ENCODE results near the gene PTX4.
"Not testable (repeated sequence)": the region's sequence is repeated elsewhere in the genome, so short reads cannot be mapped to it uniquely, and the experiment has no call there.

The PTX4 gene

GRCh38 chr16:1443403-1443973 is 45.3 kb downstream of the PTX4 start:
- DNase-seq (ENCODE audit: low read depth): no peak
- no peak for TF ChIP-seq CTCF (IDR thresholded peaks at IDR 0.05; ENCODE audit: insufficient read depth, low read depth, low read length, missing control alignments)
- no peak overlapping the region for H3K4me3 ChIP-seq (ENCODE audit: low read length)

- no peak for TF ChIP-seq CTCF (IDR thresholded peaks at IDR 0.05; ENCODE audit: insufficient read depth, low read depth, low read length, missing control alignments)
- H3K4me3 ChIP-seq (ENCODE audit: low read length): no peak overlapping the region
- DNase-seq (ENCODE audit: low read depth): no peak
These were observed 46.0 kb downstream of the PTX4 start for GRCh38 chr16:1442697-1443096.

- no peak overlapping the region for H3K4me3 ChIP-seq (ENCODE audit: low read length)
- no peak for TF ChIP-seq CTCF (IDR thresholded peaks at IDR 0.05; ENCODE audit: insufficient read depth, low read depth, low read length, missing control alignments)
- no peak for DNase-seq (ENCODE audit: low read depth)
These were observed 47.3 kb downstream of the PTX4 start for GRCh38 chr16:1441391-1441829.

- not testable (repeated sequence) for DNase-seq (ENCODE audit: low read depth)
These were observed 49.1 kb downstream of the PTX4 start for GRCh38 chr16:1439699-1440074.

GRCh38 chr16:1439058-1439698 is 49.6 kb downstream of the PTX4 start:
- no peak overlapping the region for H3K4me3 ChIP-seq (ENCODE audit: low read length)

More at GRCh38 chr16:1439699-1440074, 49.1 kb downstream of the PTX4 start:
- H3K4me3 ChIP-seq (ENCODE audit: low read length): not testable (repeated sequence)

GRCh38 chr16:1438229-1439057 is 50.3 kb downstream of the PTX4 start:
- DNase-seq (ENCODE audit: low read depth): no peak
- H3K4me3 ChIP-seq (ENCODE audit: low read length): no peak overlapping the region
- TF ChIP-seq CTCF (IDR thresholded peaks at IDR 0.05; ENCODE audit: insufficient read depth, low read depth, low read length, missing control alignments): no peak

More at GRCh38 chr16:1439058-1439698, 49.6 kb downstream of the PTX4 start:
- TF ChIP-seq CTCF (IDR thresholded peaks at IDR 0.05; ENCODE audit: insufficient read depth, low read depth, low read length, missing control alignments): no peak
- DNase-seq (ENCODE audit: low read depth): no peak

GRCh38 chr16:1437606-1438005 is 51.1 kb downstream of the PTX4 start:
- no peak for DNase-seq (ENCODE audit: low read depth)
- no peak overlapping the region for H3K4me3 ChIP-seq (ENCODE audit: low read length)
- no peak for TF ChIP-seq CTCF (IDR thresholded peaks at IDR 0.05; ENCODE audit: insufficient read depth, low read depth, low read length, missing control alignments)
